Smooth muscle cell (in vitro differentiated cells): Measurements from ENCODE around the gene PNLIPRP2. TPM values are rescaled to one million over a fixed set of nuclear protein-coding genes. Genes with fewer than 3 reads are reported as not detected.

Experiments used
- DNase-seq: peaks from one replicate; lab custom pipeline; 2025; ENCODE audit not compliant: unreplicated experiment; lab: John Stamatoyannopoulos, UW
- H2AFZ ChIP-seq: fragments of 200-600 bp; sonication (generic); 2 replicates; pipeline ENCODE4 v1.6.0; 2016; ENCODE audit warnings: antibody characterized with exemption, low read depth, mild to moderate bottlenecking
- H3F3A ChIP-seq: fragments of 200-600 bp; sonication (generic); 2 replicates; pipeline ENCODE4 v1.6.0; 2017; ENCODE audit warnings: antibody characterized with exemption, low read depth
- H3K27ac ChIP-seq: fragments of 200-600 bp; sonication (generic); 2 replicates; pipeline ENCODE4 v1.5.1; 2016; ENCODE audit warnings: low read depth, mild to moderate bottlenecking
- H3K27me3 ChIP-seq: fragments of 200-600 bp; sonication (generic); 2 replicates; pipeline ENCODE4 v1.6.1; 2016; ENCODE audit warnings: low read depth, mild to moderate bottlenecking
- H3K36me3 ChIP-seq: fragments of 200-600 bp; sonication (generic); 2 replicates; pipeline ENCODE4 v1.5.1; 2016; ENCODE audit warnings: low read depth
- H3K4me1 ChIP-seq: fragments of 200-600 bp; sonication (generic); 2 replicates; pipeline ENCODE4 v1.5.1; 2016; ENCODE audit warnings: low read depth
- H3K4me2 ChIP-seq: fragments of 200-600 bp; sonication (generic); 2 replicates; pipeline ENCODE4 v1.6.0; 2016; ENCODE audit warnings: mild to moderate bottlenecking
- H3K4me3 ChIP-seq: fragments of 200-600 bp; sonication (generic); 2 replicates; pipeline ENCODE4 v1.5.1; 2016; ENCODE audit warnings: mild to moderate bottlenecking
- H3K79me2 ChIP-seq: fragments of 200-600 bp; sonication (generic); 2 replicates; pipeline ENCODE4 v1.6.0; 2016; ENCODE audit warnings: low read depth, mild to moderate bottlenecking
- H3K9ac ChIP-seq: fragments of 200-600 bp; sonication (generic); 2 replicates; pipeline ENCODE4 v1.6.0; 2016; ENCODE audit warnings: low read depth
- H3K9me3 ChIP-seq: fragments of 200-600 bp; sonication (generic); replicated peaks from 2 replicates; pipeline ENCODE4 v1.5.1; 2016; ENCODE audit warnings: low read depth
- H4K20me1 ChIP-seq: fragments of 200-600 bp; sonication (generic); 2 replicates; pipeline ENCODE4 v1.6.0; 2016; ENCODE audit warnings: low read depth
- WGBS: methylation state at CpG from one replicate; pipeline ENCODE4 v1.1.7; 2016; ENCODE audit warnings: low lambda C conversion rate; 5-methylcytosine and 5-hydroxymethylcytosine counted together
- polyA plus RNA-seq: library from polyadenylated mRNA; unstranded; fragments of >200 nt; fragmentation: Nextera tagmentation; extraction: Ambion mirVana; gene quantifications from 2 replicates; pipeline ENCODE4 v1.2.1, GENCODE V29; 2016
- total RNA-seq: library from RNA; depleted of rRNA; stranded (reverse); fragments of >200 nt; gene quantifications from 2 replicates; pipeline ENCODE4 v1.2.3, GENCODE V29; 2014
- TF ChIP-seq, protein P1 (sequence below): fragments of 200-600 bp; sonication (generic); IDR thresholded peaks from 2 replicates; pipeline ENCODE4 v1.5.1; 2017; ENCODE audit warnings: borderline replicate concordance, mild to moderate bottlenecking, antibody characterized with exemption; ENCODE audit not compliant: insufficient read depth, poor library complexity, severe bottlenecking

PNLIPRP2 gene
- total and polyA plus RNA-seq, 2 experiments from 2014 or later: not detected

DNA sequence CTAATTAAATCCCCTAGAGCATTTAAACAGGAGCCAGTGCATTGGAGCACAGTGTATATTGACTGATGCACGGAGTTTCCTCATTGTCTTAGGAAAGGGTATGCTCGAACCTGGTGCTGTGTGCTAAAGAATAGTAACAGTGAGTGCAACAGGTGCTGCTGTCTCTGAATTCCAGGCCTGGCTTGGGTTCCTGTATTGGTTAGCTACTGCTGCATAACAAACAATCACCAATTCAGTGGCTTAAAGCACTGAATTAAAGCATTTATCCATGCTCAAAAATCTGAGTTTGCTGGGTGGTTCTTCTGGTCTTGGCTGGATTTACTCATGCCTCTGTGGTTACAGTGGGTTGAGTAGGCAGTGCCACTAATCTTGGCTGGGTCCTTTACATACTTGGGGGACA, 31.8 kb upstream of the PNLIPRP2 start:
- 88% methylated on average over 2 of the region's 2 CpGs for WGBS
- Histone ChIP-seq H3K9me3 (no peaks in the 10 kb centered on the region), H3K9ac (no peak overlapping the region), H3K27ac (no peak overlapping the region), H3K79me2 (no peaks in the 10 kb centered on the region), H3K4me1 (no peaks in the 10 kb centered on the region), H2AFZ (no peak overlapping the region), H3K36me3 (no peaks in the 10 kb centered on the region), H3K27me3 (no peaks in the 10 kb centered on the region), H4K20me1 (no peaks in the 10 kb centered on the region), H3K4me3 (no peak overlapping the region), H3F3A (no peaks in the 10 kb centered on the region), H3K4me2 (no peak overlapping the region)
- no peak for DNase-seq
- TF ChIP-seq, protein P1, sequence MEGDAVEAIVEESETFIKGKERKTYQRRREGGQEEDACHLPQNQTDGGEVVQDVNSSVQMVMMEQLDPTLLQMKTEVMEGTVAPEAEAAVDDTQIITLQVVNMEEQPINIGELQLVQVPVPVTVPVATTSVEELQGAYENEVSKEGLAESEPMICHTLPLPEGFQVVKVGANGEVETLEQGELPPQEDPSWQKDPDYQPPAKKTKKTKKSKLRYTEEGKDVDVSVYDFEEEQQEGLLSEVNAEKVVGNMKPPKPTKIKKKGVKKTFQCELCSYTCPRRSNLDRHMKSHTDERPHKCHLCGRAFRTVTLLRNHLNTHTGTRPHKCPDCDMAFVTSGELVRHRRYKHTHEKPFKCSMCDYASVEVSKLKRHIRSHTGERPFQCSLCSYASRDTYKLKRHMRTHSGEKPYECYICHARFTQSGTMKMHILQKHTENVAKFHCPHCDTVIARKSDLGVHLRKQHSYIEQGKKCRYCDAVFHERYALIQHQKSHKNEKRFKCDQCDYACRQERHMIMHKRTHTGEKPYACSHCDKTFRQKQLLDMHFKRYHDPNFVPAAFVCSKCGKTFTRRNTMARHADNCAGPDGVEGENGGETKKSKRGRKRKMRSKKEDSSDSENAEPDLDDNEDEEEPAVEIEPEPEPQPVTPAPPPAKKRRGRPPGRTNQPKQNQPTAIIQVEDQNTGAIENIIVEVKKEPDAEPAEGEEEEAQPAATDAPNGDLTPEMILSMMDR: no peak

- Histone ChIP-seq H4K20me1 (no peaks in the 10 kb centered on the region), H3K79me2 (no peaks in the 10 kb centered on the region), H3K9ac (no peak overlapping the region), H3K36me3 (no peaks in the 10 kb centered on the region), H3F3A (no peaks in the 10 kb centered on the region), H3K4me2 (no peak overlapping the region), H3K4me1 (no peaks in the 10 kb centered on the region), H3K9me3 (no peaks in the 10 kb centered on the region), H3K27ac (no peak overlapping the region), H3K27me3 (no peaks in the 10 kb centered on the region), H3K4me3 (no peak overlapping the region), H2AFZ (no peak overlapping the region)
- WGBS: 90% methylated on average over 2 of the region's 2 CpGs
- DNase-seq: no peak
- TF ChIP-seq, protein P1: no peak
These were observed 30.8 kb upstream of the PNLIPRP2 start for GRCh38 chr10:116589926-116590325.

GRCh38 chr10:116590590-116591444, 29.9 kb upstream of the PNLIPRP2 start, which contains the start of gene PNLIPRP1:
Gene PNLIPRP1 (plus strand): TSS chr10:116590959. CDS start chr10:116591130, 171 bp downstream.
- Histone ChIP-seq H3F3A (no peaks in the 10 kb centered on the region), H3K36me3 (no peaks in the 10 kb centered on the region)
- DNase-seq: no peak

More at GRCh38 chr10:116590590-116591444, 29.9 kb upstream of the PNLIPRP2 start, which contains the start of gene PNLIPRP1:
- Histone ChIP-seq H2AFZ (no peak within 1 kb of the TSS), H3K4me3 (no peak within 1 kb of the TSS), H3K27me3 (no peaks in the 10 kb centered on the region), H3K9me3 (no peaks in the 10 kb centered on the region), H4K20me1 (no peaks in the 10 kb centered on the region), H3K79me2 (no peaks in the 10 kb centered on the region), H3K27ac (no peak within 1 kb of the TSS), H3K9ac (no peak within 1 kb of the TSS), H3K4me2 (no peak within 1 kb of the TSS), H3K4me1 (no peaks in the 10 kb centered on the region)
- TF ChIP-seq, protein P1: no peak
- WGBS: 93% methylated on average over 9 of the region's 9 CpGs
